AG04449 (cell line): Measurements from ENCODE around the gene IQGAP2.

Experiments
- CTCF ChIA-PET: fragments of 350-600 bp; formaldehyde crosslinking; extraction: SDS; loops from one replicate; lab custom pipeline; 2021; ENCODE audit warnings: antibody characterized with exemption; lab: Yijun Ruan, JAX
- POLR2A ChIA-PET: fragments of 400-600, 350-600 bp; formaldehyde crosslinking; extraction: SDS; loops from one replicate; lab custom pipeline; 2020; ENCODE audit warnings: antibody characterized with exemption, inconsistent platforms; lab: Yijun Ruan, JAX
- DNase-seq: peaks from one replicate; pipeline ENCODE4 v3.0.0-alpha.2; 2010; ENCODE audit warnings: low read depth, low spot score
- H3K4me3 ChIP-seq: 2 replicates; pipeline ENCODE4 v1.5.1; 2011; ENCODE audit warnings: low read depth, mild to moderate bottlenecking, control low read depth, low read length
- CTCF ChIP-seq: IDR thresholded peaks from one replicate; pipeline ENCODE4 v1.5.1; 2011; ENCODE audit warnings: mild to moderate bottlenecking, moderate library complexity, low read length, control low read depth, inconsistent platforms; ENCODE audit not compliant: insufficient read depth; ENCODE audit errors: missing control alignments

The IQGAP2 gene

DNA sequence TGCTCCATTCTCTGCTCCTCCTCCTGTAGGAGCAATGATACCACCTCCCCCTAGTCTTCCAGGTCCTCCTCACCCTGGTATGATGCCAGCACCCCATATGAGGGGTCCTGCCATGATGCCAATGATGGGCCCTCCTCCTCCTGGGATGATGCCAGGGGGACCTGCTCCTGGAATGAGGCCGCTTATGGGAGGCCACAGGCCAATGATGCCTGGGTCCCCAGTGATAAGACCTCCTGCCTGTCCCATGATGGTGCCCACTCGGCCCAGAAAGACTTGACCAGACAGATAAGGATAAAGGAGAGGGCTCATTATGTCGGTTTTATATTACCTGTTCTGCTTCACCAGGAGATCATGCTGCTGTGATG, 26.2 kb upstream of the IQGAP2 start:
- POLR2A ChIA-PET: no interaction called here
- no peak overlapping the region for H3K4me3 ChIP-seq
- no peak for TF ChIP-seq CTCF
- CTCF ChIA-PET: no interaction called here
- no peak for DNase-seq

DNA sequence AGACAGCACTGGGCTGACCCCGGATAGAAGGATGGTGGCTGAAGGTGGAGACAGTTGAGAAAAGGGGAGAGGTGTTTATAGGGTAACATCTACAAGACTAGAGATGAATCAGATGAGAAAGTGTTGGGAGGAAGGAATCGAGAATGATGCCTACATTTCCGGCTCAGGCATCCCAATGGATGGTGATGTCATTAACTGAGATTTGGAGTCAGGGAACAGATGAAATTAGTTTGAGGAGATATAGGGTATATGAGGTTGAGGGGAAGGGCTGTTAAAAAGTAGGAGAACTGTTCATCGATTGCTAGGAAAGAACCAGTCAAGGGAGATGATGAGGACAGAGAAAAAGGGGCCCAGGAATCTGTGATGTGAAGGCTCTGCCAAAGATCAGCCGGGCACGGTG, 24.7 kb upstream of the IQGAP2 start:
- TF ChIP-seq CTCF: no peak
- no peak overlapping the region for H3K4me3 ChIP-seq
- DNase-seq: no peak
- POLR2A ChIA-PET: no interaction called here
- CTCF ChIA-PET: no interaction called here

- POLR2A ChIA-PET: no interaction called here
- H3K4me3 ChIP-seq: no peak overlapping the region
- DNase-seq: no peak
- no peak for TF ChIP-seq CTCF
- CTCF ChIA-PET: no interaction called here
Measured at GRCh38 chr5:76379316-76379715, 23.8 kb upstream of the IQGAP2 start.

- POLR2A ChIA-PET: no interaction called here
- DNase-seq: no peak
- H3K4me3 ChIP-seq: no peak overlapping the region
- CTCF ChIA-PET: no interaction called here
- no peak for TF ChIP-seq CTCF
Measured at GRCh38 chr5:76379855-76380254, 23.2 kb upstream of the IQGAP2 start.

GRCh38 chr5:76380346-76381066, 22.6 kb upstream of the IQGAP2 start:
- CTCF ChIA-PET: no interaction called here
- no peak for DNase-seq
- POLR2A ChIA-PET: no interaction called here
- no peak for TF ChIP-seq CTCF
- H3K4me3 ChIP-seq: no peak overlapping the region

GRCh38 chr5:76383126-76383832, 19.8 kb upstream of the IQGAP2 start:
- no peak overlapping the region for H3K4me3 ChIP-seq
- ChIA-PET POLR2A (no interaction called here), CTCF (no interaction called here)
- no peak for TF ChIP-seq CTCF
- no peak for DNase-seq
